HepG2 (cell line): ENCODE data around the gene ARL5C. TPM values are rescaled to one million over a fixed set of nuclear protein-coding genes. Genes with fewer than 3 reads are reported as not detected.
A peak's percentile ranks its signal among the peaks of the same experiment; 100 is the strongest.

Experiments
- CBFB ChIP-seq: sonication (generic); formaldehyde crosslinking; IDR thresholded peaks from 2 replicates; pipeline ENCODE4 v1.4.0; 2020; ENCODE audit warnings: missing genetic modification reagents
- CCDC6 ChIP-seq: sonication (generic); formaldehyde crosslinking; IDR thresholded peaks from 2 replicates; pipeline ENCODE4 v1.8.1; 2022; ENCODE audit warnings: mild to moderate bottlenecking, missing genetic modification reagents, moderate library complexity
- CSRNP1 ChIP-seq: sonication (generic); formaldehyde crosslinking; IDR thresholded peaks from 2 replicates; pipeline ENCODE4 v1.8.1; 2023; ENCODE audit warnings: mild to moderate bottlenecking, missing genetic modification reagents
- DDIT3 ChIP-seq: sonication (generic); formaldehyde crosslinking; IDR thresholded peaks from 2 replicates; pipeline ENCODE4 v1.4.0; 2020; ENCODE audit warnings: mild to moderate bottlenecking, missing genetic modification reagents
- E2F2 ChIP-seq: sonication (generic); formaldehyde crosslinking; IDR thresholded peaks from 2 replicates; pipeline ENCODE4 v1.4.0; 2020; ENCODE audit warnings: missing genetic modification reagents, borderline replicate concordance
- ERF ChIP-seq: IDR thresholded peaks from 2 replicates; pipeline ENCODE4 v1.6.1; 2018; ENCODE audit warnings: missing biosample characterization, missing genetic modification reagents
- FOSL2 ChIP-seq: sonication (generic); formaldehyde crosslinking; IDR thresholded peaks from 2 replicates; pipeline ENCODE4 v1.4.0; 2020; ENCODE audit warnings: missing genetic modification reagents
- GFI1 ChIP-seq: sonication (generic); formaldehyde crosslinking; IDR thresholded peaks from 2 replicates; pipeline ENCODE4 v1.5.0; 2020; ENCODE audit warnings: missing genetic modification reagents, mild to moderate bottlenecking, borderline replicate concordance
- ISL2 ChIP-seq: sonication (generic); formaldehyde crosslinking; IDR thresholded peaks from 2 replicates; pipeline ENCODE4 v1.5.0; 2020; ENCODE audit warnings: missing genetic modification reagents
- JUND ChIP-seq: sonication (generic); formaldehyde crosslinking; IDR thresholded peaks from 2 replicates; pipeline ENCODE4 v1.8.0; 2022; ENCODE audit warnings: mild to moderate bottlenecking, missing genetic modification reagents
- NAIF1 ChIP-seq: sonication (generic); formaldehyde crosslinking; IDR thresholded peaks from 2 replicates; pipeline ENCODE4 v1.5.0; 2020; ENCODE audit warnings: mild to moderate bottlenecking, missing genetic modification reagents, borderline replicate concordance
- NFKBIZ ChIP-seq: IDR thresholded peaks from 2 replicates; pipeline ENCODE4 v1.6.1; 2018; ENCODE audit warnings: missing genetic modification reagents, missing compliant biosample characterization
- SALL2 ChIP-seq: sonication (generic); formaldehyde crosslinking; IDR thresholded peaks from 2 replicates; pipeline ENCODE4 v1.8.1; 2023; ENCODE audit warnings: mild to moderate bottlenecking, missing genetic modification reagents, inconsistent platforms
- SMYD3 ChIP-seq: sonication (generic); formaldehyde crosslinking; IDR thresholded peaks from 2 replicates; pipeline ENCODE4 v1.8.1; 2023; ENCODE audit warnings: mild to moderate bottlenecking, missing genetic modification reagents
- SRY ChIP-seq: sonication (generic); formaldehyde crosslinking; IDR thresholded peaks from 2 replicates; pipeline ENCODE4 v1.8.0; 2022; ENCODE audit warnings: mild to moderate bottlenecking, missing genetic modification reagents
- TEAD3 ChIP-seq: optimal IDR thresholded peaks from 2 replicates; pipeline ENCODE3; 2016; ENCODE audit warnings: borderline replicate concordance
- ZIK1 ChIP-seq: sonication (generic); formaldehyde crosslinking; IDR thresholded peaks from 2 replicates; pipeline ENCODE4 v1.5.0; 2020; ENCODE audit warnings: mild to moderate bottlenecking, low read depth, missing genetic modification reagents, borderline replicate concordance
- ZMYM3 ChIP-seq: sonication (generic); formaldehyde crosslinking; IDR thresholded peaks from 2 replicates; pipeline ENCODE4 v1.5.1; 2020; ENCODE audit warnings: mild to moderate bottlenecking, missing genetic modification reagents
- ZNF337 ChIP-seq: sonication (generic); formaldehyde crosslinking; IDR thresholded peaks from 2 replicates; pipeline ENCODE4 v1.5.1; 2020; ENCODE audit warnings: missing genetic modification reagents, low read depth, mild to moderate bottlenecking, borderline replicate concordance
- ZNF570 ChIP-seq: sonication (generic); formaldehyde crosslinking; IDR thresholded peaks from 2 replicates; pipeline ENCODE4 v1.4.0; 2020; ENCODE audit warnings: mild to moderate bottlenecking, missing genetic modification reagents, borderline replicate concordance
- ZNF614 ChIP-seq: IDR thresholded peaks from 2 replicates; pipeline ENCODE4 v1.6.1; 2018; ENCODE audit warnings: missing biosample characterization, missing genetic modification reagents, inconsistent platforms, borderline replicate concordance
- ZNF615 ChIP-seq: sonication (generic); formaldehyde crosslinking; IDR thresholded peaks from 2 replicates; pipeline ENCODE4 v1.5.0; 2020; ENCODE audit warnings: mild to moderate bottlenecking, missing genetic modification reagents, borderline replicate concordance
- ZNF772 ChIP-seq: sonication (generic); formaldehyde crosslinking; IDR thresholded peaks from 2 replicates; pipeline ENCODE4 v1.5.0; 2020; ENCODE audit warnings: mild to moderate bottlenecking, missing genetic modification reagents
- ZNF773 ChIP-seq: sonication (generic); formaldehyde crosslinking; IDR thresholded peaks from 2 replicates; pipeline ENCODE4 v1.4.0; 2020; ENCODE audit warnings: missing genetic modification reagents, borderline replicate concordance
- ZSCAN29 ChIP-seq: sonication (generic); formaldehyde crosslinking; conservative IDR thresholded peaks from 2 replicates; pipeline ENCODE4 v1.4.0; 2020; ENCODE audit warnings: mild to moderate bottlenecking, missing genetic modification reagents
- polyA plus RNA-seq, 8 experiments: library from polyadenylated mRNA; depleted of rRNA in 3 of 8; stranded (reverse) in 7 of 8; unstranded in 1 of 8; fragments of >200 nt; fragmentation: Illumina TruSeq in 4 of 8; extraction: Trizol in 4 of 8; gene quantifications; 2 replicates each; pipeline versions ENCODE4 v1.2.1 to v1.2.3, GENCODE V29; 2011 to 2016; ENCODE audit warnings: low read depth in 4 of 8, missing spikeins in 1 of 8, mixed read lengths in 1 of 8; ENCODE audit not compliant: insufficient read depth in 1 of 8
- total RNA-seq, 5 experiments: library from RNA; depleted of rRNA; stranded (reverse); fragments of >200 nt; fragmentation: Illumina TruSeq; extraction: Trizol; gene quantifications; 2 replicates each; pipeline ENCODE4 v1.2.3, GENCODE V29; 2016; ENCODE audit warnings: low read depth in 1 of 5
- TF ChIP-seq, protein P1 (sequence below): sonication (generic); formaldehyde crosslinking; IDR thresholded peaks from 2 replicates; pipeline ENCODE4 v1.8.1; 2023; ENCODE audit warnings: mild to moderate bottlenecking, missing genetic modification reagents

ARL5C gene
- total and polyA plus RNA-seq, 2 of the 13 experiments (the other 11 are each of a cell fraction or from before 2014, with no cell fraction given): not detected

GRCh38 chr17:39197380-39198185 lies 31.6 kb upstream of the ARL5C start, which contains the start of gene CACNB1 (continued):
- TF ChIP-seq SALL2 (CRISPR knock-in tag) (no peak), ZSCAN29 (CRISPR knock-in tag) (no peak), FOSL2 (CRISPR knock-in tag) (no peak), ZIK1 (no peak), ERF (CRISPR knock-in tag) (0 out of 2 replicates have a peak, but pooled peaks have one; percentile 37), ZNF772 (CRISPR knock-in tag) (0 out of 2 replicates have a peak, but pooled peaks have one; percentile 20), JUND (CRISPR knock-in tag) (no peak), TEAD3 (CRISPR knock-in tag) (peak; percentile 7), DDIT3 (CRISPR knock-in tag) (no peak), ZNF337 (CRISPR knock-in tag) (no peak), NFKBIZ (CRISPR knock-in tag) (no peak), ZNF615 (no peak), ZMYM3 (CRISPR knock-in tag) (no peak), ZNF570 (no peak), SMYD3 (no peak), CCDC6 (no peak), CSRNP1 (CRISPR knock-in tag) (no peak), CBFB (CRISPR knock-in tag) (peak; percentile 41; the same call in 1 of the 2 replicates), GFI1 (no peak; the same call in 1 of the 2 replicates), SRY (CRISPR knock-in tag) (0 out of 2 replicates have a peak, but pooled peaks have one; percentile 71), ZNF773 (CRISPR knock-in tag) (no peak), NAIF1 (CRISPR knock-in tag) (no peak), E2F2 (CRISPR knock-in tag) (no peak), ISL2 (no peak), ZNF614 (CRISPR knock-in tag) (no peak)
- TF ChIP-seq, protein P1, sequence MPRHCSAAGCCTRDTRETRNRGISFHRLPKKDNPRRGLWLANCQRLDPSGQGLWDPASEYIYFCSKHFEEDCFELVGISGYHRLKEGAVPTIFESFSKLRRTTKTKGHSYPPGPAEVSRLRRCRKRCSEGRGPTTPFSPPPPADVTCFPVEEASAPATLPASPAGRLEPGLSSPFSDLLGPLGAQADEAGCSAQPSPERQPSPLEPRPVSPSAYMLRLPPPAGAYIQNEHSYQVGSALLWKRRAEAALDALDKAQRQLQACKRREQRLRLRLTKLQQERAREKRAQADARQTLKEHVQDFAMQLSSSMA (CRISPR knock-in tag): no peak
